ENCODE measurements around the gene ALDH1B1. TPM values are rescaled to one million over a fixed set of nuclear protein-coding genes. Genes with fewer than 3 reads are reported as not detected.
A peak's percentile ranks its signal among the peaks of the same experiment; 100 is the strongest.

The ALDH1B1 gene
- total RNA-seq, 1 experiment from 2014 or later: 55.5 TPM

DNA sequence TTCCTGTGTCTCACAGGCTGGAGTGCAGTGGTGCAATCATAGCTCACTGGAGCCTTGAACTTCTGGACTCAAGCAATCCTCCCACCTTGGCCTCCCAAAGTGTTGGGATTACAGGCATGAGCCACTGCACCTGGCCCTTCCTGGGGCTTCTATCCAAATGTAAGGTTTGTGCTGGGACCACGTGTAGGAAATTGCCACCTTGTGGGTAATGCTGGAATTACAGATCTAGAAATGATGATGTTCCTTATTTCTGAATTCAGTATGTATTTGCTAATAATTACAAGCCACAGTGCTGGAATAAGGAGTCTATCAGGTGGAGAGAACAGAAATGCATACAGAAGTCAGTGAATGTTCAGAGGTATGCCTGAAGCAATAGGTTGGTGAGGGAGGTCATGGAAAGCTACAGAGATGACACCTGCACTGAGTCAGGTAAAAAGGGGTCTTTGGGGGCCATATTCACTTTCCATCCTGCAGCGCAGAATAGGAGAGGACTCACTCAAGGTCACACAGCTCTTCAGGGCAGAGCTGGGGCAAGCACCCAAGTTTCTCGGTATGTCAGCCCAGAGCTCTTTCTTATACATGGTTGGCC lies 40.5 kb downstream of the ALDH1B1 start (continued):
- TF ChIP-seq, protein P1, sequence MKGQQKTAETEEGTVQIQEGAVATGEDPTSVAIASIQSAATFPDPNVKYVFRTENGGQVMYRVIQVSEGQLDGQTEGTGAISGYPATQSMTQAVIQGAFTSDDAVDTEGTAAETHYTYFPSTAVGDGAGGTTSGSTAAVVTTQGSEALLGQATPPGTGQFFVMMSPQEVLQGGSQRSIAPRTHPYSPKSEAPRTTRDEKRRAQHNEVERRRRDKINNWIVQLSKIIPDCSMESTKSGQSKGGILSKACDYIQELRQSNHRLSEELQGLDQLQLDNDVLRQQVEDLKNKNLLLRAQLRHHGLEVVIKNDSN (CRISPR knock-in tag; IDR thresholded peaks at IDR 0.05): 0 out of 2 replicates have a peak, but pooled peaks have one; percentile 24

DNA sequence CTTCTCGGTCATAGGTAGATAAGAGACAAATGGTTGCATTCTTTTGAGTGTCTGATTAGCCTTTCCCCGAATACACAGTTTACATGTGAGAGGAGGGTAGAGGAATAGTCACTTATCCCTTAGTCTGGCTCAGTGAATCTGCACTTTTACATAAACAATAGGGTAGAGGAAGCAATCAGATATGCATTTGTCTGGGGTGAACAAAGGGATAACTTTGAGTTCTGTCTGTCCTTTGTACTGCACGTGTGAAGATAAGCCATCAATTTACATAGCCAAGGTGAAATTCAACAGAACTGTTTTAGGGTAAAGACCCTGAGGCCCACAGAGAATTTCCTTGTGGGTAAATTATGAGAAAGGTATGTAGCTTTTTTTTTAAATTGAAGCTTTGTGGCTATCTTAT lies 41.9 kb downstream of the ALDH1B1 start:
- DNase-seq (ENCODE audit: low spot score) (no peak), ATAC-seq (no peak; the same call in 1 of the 2 replicates)
- peaks cover 16% of the 10 kb centered on the region for H3K9me3 Mint-ChIP-seq
- POLR2A ChIA-PET: no interaction called here
- CTCF ChIA-PET: interaction anchor here (3.8 kb wide), 1 partner anchor 16 kb away, joined by 26 read pairs; no protein-coding TSS in a partner anchor
- H3K4me3 Mint-ChIP-seq: no peak overlapping the region
- no peak overlapping the region for H3K27ac Mint-ChIP-seq
- 0 out of 2 replicates have a peak, but pooled peaks cover 3% of the 10 kb centered on the region for H3K36me3 Mint-ChIP-seq
- H3K4me1 Mint-ChIP-seq: peaks cover 24% of the 10 kb centered on the region
- TF ChIP-seq ZNF263 (CRISPR knock-in tag; IDR thresholded peaks at IDR 0.05; ENCODE audit: low read depth) (no peak), TEAD1 (CRISPR knock-in tag; IDR thresholded peaks at IDR 0.05) (no peak), HMGA2 (CRISPR knock-in tag; IDR thresholded peaks at IDR 0.05) (no peak), ZNF138 (CRISPR knock-in tag; conservative IDR thresholded peaks at IDR 0.05) (no peak), FOXP1 (CRISPR knock-in tag; IDR thresholded peaks at IDR 0.05; ENCODE audit: borderline replicate concordance) (no peak), PRRX2 (CRISPR knock-in tag; IDR thresholded peaks at IDR 0.05) (no peak), MYBL2 (CRISPR knock-in tag; IDR thresholded peaks at IDR 0.05) (no peak), RELA (CRISPR knock-in tag; IDR thresholded peaks at IDR 0.05; ENCODE audit: borderline replicate concordance) (no peak), ZNF396 (CRISPR knock-in tag; IDR thresholded peaks at IDR 0.05; ENCODE audit: borderline replicate concordance) (no peak), GABPB1 (CRISPR knock-in tag; IDR thresholded peaks at IDR 0.05) (no peak)
- TF ChIP-seq, protein P2, sequence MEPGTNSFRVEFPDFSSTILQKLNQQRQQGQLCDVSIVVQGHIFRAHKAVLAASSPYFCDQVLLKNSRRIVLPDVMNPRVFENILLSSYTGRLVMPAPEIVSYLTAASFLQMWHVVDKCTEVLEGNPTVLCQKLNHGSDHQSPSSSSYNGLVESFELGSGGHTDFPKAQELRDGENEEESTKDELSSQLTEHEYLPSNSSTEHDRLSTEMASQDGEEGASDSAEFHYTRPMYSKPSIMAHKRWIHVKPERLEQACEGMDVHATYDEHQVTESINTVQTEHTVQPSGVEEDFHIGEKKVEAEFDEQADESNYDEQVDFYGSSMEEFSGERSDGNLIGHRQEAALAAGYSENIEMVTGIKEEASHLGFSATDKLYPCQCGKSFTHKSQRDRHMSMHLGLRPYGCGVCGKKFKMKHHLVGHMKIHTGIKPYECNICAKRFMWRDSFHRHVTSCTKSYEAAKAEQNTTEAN (CRISPR knock-in tag; IDR thresholded peaks at IDR 0.05): no peak
- TF ChIP-seq, protein P3, sequence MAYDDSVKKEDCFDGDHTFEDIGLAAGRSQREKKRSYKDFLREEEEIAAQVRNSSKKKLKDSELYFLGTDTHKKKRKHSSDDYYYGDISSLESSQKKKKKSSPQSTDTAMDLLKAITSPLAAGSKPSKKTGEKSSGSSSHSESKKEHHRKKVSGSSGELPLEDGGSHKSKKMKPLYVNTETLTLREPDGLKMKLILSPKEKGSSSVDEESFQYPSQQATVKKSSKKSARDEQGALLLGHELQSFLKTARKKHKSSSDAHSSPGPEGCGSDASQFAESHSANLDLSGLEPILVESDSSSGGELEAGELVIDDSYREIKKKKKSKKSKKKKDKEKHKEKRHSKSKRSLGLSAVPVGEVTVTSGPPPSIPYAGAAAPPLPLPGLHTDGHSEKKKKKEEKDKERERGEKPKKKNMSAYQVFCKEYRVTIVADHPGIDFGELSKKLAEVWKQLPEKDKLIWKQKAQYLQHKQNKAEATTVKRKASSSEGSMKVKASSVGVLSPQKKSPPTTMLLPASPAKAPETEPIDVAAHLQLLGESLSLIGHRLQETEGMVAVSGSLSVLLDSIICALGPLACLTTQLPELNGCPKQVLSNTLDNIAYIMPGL (CRISPR knock-in tag; IDR thresholded peaks at IDR 0.05): no peak
- TF ChIP-seq, protein P4, sequence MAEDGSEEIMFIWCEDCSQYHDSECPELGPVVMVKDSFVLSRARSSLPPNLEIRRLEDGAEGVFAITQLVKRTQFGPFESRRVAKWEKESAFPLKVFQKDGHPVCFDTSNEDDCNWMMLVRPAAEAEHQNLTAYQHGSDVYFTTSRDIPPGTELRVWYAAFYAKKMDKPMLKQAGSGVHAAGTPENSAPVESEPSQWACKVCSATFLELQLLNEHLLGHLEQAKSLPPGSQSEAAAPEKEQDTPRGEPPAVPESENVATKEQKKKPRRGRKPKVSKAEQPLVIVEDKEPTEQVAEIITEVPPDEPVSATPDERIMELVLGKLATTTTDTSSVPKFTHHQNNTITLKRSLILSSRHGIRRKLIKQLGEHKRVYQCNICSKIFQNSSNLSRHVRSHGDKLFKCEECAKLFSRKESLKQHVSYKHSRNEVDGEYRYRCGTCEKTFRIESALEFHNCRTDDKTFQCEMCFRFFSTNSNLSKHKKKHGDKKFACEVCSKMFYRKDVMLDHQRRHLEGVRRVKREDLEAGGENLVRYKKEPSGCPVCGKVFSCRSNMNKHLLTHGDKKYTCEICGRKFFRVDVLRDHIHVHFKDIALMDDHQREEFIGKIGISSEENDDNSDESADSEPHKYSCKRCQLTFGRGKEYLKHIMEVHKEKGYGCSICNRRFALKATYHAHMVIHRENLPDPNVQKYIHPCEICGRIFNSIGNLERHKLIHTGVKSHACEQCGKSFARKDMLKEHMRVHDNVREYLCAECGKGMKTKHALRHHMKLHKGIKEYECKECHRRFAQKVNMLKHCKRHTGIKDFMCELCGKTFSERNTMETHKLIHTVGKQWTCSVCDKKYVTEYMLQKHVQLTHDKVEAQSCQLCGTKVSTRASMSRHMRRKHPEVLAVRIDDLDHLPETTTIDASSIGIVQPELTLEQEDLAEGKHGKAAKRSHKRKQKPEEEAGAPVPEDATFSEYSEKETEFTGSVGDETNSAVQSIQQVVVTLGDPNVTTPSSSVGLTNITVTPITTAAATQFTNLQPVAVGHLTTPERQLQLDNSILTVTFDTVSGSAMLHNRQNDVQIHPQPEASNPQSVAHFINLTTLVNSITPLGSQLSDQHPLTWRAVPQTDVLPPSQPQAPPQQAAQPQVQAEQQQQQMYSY (CRISPR knock-in tag; IDR thresholded peaks at IDR 0.05): no peak
- TF ChIP-seq, protein P5, sequence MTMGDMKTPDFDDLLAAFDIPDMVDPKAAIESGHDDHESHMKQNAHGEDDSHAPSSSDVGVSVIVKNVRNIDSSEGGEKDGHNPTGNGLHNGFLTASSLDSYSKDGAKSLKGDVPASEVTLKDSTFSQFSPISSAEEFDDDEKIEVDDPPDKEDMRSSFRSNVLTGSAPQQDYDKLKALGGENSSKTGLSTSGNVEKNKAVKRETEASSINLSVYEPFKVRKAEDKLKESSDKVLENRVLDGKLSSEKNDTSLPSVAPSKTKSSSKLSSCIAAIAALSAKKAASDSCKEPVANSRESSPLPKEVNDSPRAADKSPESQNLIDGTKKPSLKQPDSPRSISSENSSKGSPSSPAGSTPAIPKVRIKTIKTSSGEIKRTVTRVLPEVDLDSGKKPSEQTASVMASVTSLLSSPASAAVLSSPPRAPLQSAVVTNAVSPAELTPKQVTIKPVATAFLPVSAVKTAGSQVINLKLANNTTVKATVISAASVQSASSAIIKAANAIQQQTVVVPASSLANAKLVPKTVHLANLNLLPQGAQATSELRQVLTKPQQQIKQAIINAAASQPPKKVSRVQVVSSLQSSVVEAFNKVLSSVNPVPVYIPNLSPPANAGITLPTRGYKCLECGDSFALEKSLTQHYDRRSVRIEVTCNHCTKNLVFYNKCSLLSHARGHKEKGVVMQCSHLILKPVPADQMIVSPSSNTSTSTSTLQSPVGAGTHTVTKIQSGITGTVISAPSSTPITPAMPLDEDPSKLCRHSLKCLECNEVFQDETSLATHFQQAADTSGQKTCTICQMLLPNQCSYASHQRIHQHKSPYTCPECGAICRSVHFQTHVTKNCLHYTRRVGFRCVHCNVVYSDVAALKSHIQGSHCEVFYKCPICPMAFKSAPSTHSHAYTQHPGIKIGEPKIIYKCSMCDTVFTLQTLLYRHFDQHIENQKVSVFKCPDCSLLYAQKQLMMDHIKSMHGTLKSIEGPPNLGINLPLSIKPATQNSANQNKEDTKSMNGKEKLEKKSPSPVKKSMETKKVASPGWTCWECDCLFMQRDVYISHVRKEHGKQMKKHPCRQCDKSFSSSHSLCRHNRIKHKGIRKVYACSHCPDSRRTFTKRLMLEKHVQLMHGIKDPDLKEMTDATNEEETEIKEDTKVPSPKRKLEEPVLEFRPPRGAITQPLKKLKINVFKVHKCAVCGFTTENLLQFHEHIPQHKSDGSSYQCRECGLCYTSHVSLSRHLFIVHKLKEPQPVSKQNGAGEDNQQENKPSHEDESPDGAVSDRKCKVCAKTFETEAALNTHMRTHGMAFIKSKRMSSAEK (CRISPR knock-in tag; IDR thresholded peaks at IDR 0.05; ENCODE audit: borderline replicate concordance): no peak
- peaks cover 11% of the 10 kb centered on the region; the same call in 1 of the 2 replicates for H3K27me3 Mint-ChIP-seq (ENCODE audit: low read depth)

Data from WTC11 (cell line).